Urothelium cell line (cell line): Measurements from ENCODE around the gene ACSF2.

Experiments
- DNase-seq: peaks from one replicate; pipeline ENCODE4 v3.0.0; 2011; ENCODE audit warnings: low spot score, mixed read lengths
- FAIRE-seq: peaks from 2 replicates; lab custom pipeline; 2011; peaks lifted over from hg19 to GRCh38; lab: Jason Lieb, UNC

ACSF2 gene

DNA sequence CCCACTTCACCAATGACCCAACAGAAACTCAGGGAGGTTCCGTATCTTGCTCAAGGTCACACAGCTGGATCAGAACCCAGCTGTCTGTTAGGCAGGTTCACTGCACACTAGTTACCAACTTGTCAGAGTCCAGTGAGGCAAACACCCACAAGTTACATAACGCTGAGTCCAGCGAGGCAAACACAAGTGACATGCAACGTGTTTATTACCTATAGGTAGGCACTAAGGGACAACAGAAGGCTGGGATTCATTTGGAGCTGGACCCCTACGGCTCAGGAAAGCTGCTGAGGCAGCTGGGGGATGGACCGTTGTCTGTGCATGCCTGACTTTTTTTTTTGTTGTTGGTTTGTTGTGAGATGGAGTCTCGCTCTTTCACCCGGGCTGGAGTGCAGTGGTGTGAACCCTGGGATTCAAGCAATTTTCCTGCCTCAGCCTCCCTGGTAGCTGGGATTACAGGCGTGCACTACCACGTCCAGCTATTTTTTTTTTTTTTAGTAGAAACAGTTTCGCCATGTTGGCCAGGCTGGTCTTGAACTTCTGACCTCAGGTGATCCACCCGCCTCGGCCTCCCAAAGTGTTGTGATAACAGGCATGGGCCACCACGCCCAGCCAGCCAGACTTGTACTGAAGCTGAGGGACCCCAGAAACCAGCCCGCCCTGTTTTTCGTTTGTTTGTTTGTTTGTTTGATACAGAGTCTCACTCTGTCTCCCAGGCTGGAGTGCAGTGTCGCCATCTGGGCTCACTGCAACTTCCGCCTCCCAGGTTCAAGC, 50.7 kb downstream of the ACSF2 start:
- DNase-seq (no peak), FAIRE-seq (no peak)

GRCh38 chr17:50477976-50478375, 52.0 kb downstream of the ACSF2 start:
- DNase-seq: no peak

GRCh38 chr17:50478391-50479381, 52.7 kb downstream of the ACSF2 start, which contains the start of gene RSAD1:
TSS of gene RSAD1 (plus strand) at chr17:50478860. CDS start at chr17:50478885, 25 bp downstream.
- FAIRE-seq (no peak), DNase-seq (peak; percentile 92)

More at GRCh38 chr17:50477976-50478375, 52.0 kb downstream of the ACSF2 start:
- FAIRE-seq: no peak

DNA sequence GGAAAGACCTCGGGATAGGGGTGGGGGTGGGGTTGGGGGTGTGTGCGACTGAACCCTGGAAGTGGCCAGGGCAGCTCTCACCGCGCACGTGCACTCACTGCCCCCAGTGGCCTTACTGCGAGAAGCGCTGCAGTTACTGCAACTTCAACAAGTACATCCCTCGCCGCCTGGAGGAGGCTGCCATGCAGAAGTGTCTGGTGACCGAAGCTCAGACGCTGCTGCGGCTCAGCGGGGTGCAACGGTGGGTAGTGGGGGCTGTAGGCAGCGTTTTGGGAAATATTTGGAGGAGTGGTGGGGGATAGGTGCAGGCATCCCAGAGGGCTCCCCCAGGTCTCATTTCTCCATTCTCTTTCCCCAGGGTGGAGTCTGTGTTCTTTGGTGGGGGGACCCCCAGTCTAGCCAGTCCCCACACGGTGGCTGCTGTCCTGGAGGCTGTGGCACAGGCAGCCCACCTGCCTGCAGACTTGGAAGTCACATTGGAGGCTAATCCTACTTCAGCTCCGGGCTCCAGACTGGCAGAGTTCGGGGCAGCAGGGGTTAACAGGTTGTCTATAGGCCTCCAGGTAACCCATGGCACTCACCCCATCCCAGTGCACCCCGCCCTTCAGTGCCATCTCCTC, 53.6 kb downstream of the ACSF2 start:
- DNase-seq (peak; percentile 90), FAIRE-seq (no peak)

DNA sequence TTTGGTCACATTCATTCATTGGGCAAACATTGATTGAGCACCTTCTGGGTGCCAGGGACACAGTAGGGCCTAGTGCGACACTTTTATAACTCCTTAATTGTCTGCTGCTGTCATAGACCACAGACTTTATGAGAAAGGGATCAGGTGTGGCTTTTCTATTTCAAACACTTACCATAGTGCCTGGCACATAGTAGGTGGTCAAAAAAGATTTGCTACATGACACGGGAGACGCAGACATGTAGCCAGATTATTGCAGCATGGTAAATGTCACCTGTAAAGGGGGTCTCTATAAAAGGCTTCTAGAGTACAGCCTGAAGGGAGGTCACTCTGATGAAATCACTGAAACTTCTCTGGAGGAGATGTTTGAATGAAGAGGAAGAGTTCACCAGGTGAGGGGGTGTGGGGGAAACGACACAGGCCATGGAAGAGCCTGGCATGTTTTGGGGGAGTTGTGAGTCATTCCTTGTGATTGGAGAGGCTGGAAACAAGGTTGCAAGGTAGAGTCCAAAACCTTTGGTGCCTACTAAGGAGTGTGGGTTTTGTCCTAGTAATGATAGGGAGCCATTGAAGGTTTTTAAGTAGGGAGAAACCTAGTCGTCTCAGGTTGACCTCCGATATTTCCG, 54.2 kb downstream of the ACSF2 start:
- FAIRE-seq: no peak
- DNase-seq: no peak

DNA sequence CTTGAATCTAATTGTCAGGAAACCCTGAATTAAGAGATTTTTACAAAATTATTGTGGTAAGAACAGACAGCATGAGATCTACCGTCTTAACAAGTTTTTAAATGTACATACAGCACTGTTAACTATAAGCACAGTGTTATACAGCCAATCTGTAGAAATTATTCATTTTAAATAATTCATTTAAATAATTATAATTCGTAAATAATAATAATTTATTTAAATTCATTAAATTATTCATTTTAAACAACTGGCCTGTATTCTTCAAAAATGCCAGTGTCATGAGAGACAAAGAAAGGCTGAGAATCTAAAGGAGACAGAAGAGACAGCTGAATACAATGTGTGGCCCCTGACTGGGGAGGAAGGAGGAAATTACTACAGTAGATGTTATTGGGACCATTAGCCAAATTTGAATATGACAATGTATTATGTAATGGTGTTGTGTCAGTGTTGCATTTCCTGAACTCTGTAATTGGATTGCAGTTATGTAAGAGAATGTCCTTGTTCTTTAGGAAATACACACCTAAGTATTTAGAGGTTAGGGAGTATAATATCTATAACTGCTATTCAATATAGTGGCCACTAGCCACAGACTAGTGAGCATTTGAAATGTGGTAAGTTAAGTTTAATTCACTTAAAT, 55.0 kb downstream of the ACSF2 start:
- FAIRE-seq (no peak), DNase-seq (no peak)

- FAIRE-seq: no peak
- DNase-seq: no peak
Measured at GRCh38 chr17:50481648-50482047, 55.6 kb downstream of the ACSF2 start.

- FAIRE-seq (no peak), DNase-seq (no peak)
Measured at GRCh38 chr17:50482110-50482509, 56.1 kb downstream of the ACSF2 start.

DNA sequence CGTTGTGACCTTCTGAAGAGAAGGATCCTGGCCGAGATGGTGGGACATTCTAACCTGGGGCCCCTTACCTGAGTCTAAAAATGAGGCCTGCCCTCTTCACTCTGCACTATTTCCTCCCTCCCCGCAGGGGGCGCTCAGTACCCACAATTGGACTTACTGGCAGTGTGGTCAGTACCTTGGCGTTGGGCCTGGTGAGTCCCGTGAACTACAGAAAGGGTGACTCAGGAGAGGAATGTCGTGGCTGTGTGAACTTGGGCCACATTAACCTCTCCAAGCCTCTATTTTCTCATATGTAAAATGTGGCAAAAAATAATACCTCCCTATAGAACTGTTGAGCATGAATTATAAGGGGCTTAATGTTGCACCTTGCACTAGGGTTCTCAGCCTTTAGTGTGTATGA, 56.5 kb downstream of the ACSF2 start:
- FAIRE-seq: peak; percentile 63
- DNase-seq: peak; percentile 88

DNA sequence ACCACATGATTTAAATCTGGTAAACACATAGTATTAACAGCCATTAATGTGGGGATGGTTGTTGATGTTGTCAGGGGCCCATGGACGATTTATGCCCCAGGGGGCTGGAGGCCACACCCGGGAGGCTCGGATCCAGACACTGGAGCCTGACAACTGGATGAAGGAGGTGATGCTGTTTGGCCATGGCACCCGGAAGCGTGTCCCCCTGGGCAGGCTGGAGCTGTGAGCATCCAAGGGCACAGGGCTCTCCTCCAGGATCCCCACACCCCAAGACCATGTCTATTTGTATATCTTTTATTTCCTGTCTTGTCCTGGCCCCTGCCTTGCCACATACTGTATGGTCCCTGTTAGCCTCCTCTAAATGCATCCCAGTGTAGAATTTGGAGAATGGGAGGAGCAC, 57.2 kb downstream of the ACSF2 start:
- DNase-seq: no peak
- no peak for FAIRE-seq

GRCh38 chr17:50484386-50485155, 58.6 kb downstream of the ACSF2 start:
- no peak for DNase-seq
- no peak for FAIRE-seq

DNA sequence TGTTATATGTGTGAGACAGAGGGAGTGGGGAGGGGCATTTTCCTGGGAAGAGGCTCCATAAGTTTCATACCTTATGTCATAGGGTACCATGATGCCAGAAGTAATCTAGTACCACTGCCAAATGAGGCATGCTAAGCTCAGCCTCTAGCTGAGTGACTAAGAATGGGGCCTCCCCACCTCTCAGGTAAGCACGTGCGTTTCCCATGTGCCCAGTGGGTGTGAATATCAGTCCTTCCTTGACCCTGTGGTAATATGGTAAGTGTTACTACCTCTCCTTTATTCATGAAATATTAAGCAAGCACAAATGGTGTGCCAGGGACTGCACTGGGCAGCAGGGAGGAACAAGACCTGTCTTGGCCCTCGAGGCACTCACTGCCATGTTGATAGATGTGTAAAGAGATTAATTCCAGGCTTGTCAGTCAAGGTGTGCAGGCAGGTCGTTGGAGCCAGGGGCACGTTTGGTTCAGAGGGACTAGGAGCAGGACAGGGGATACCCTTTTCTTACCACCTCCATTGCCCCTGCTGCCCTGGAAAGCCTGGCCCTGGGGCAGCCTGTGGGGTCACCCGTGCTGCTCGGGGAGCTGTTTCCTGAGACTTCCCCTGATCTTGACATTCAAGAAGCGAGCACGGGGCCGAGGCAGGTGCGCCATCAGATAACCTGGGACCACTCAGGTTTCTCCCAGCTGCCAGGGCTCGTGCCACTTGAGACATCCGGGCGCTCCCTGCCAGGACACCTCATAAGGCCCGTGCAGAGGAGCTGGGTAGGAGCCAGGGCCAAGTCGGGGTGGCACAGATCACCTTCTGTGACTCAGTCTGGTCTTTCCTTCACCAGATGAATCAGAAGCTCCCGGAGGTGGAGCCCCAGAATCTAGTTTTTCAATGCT, 61.4 kb downstream of the ACSF2 start:
- DNase-seq (no peak), FAIRE-seq (no peak)

GRCh38 chr17:50488880-50489279, 62.9 kb downstream of the ACSF2 start:
- DNase-seq: no peak
- no peak for FAIRE-seq

GRCh38 chr17:50491505-50491904, 65.5 kb downstream of the ACSF2 start:
- FAIRE-seq (no peak), DNase-seq (no peak)

DNA sequence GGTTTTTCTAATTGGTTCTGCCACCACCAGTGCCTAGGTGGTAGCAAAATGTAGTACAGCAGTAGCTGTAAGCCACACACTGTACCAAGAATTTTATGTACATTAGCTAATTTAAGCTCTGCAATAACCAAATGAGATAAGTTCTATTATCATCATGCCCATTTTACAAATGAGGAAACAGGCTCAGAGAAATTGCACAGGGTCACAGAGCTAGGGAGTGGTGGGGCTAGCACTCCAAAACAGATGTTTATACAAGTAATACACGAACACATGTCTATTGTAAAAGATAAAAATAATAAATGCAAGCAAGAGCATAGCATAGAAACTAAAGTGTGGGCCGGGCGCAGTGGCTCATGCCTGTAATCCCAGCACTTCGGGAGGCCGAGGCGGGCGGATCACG, 66.2 kb downstream of the ACSF2 start:
- no peak for FAIRE-seq

GRCh38 chr17:50493744-50494143, 67.7 kb downstream of the ACSF2 start:
- no peak for FAIRE-seq
- DNase-seq: no peak

More for the DNA sequence above, 66.2 kb downstream of the ACSF2 start:
- DNase-seq: no peak

- FAIRE-seq (no peak), DNase-seq (no peak)
Measured at GRCh38 chr17:50495217-50495823, 69.3 kb downstream of the ACSF2 start.

DNA sequence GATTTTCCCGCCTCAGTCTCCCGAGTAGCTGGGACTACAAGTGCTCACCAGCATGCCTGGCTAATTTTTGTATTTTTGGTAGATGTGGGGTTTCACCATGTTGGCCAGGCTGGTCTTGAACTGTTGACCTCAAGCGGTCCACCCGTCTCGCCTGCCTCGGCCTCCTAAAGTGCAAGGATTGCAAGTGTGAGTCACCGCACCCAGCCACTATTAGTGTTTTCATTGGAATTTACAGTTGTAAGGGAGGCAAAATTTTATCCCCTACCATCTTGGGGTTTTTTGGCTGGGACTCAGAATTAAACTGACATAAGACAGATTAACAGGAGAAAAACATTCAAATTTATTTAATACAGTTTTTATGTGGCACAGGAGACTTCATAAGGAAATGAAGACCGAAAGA, 69.9 kb downstream of the ACSF2 start:
- DNase-seq: no peak
- no peak for FAIRE-seq
